Measurements from ENCODE around the gene DVL1. TPM values are rescaled to one million over a fixed set of nuclear protein-coding genes. Genes with fewer than 3 reads are reported as not detected.

DVL1 gene
- total and polyA plus RNA-seq, 2 of the 13 experiments (the other 11 are each of a cell fraction or from before 2014, with no cell fraction given) = 30.8 to 60.4 TPM

GRCh38 chr1:1304331-1305299 lies 44.6 kb downstream of the DVL1 start (continued):
- TF ChIP-seq LRRFIP1 (CRISPR knock-in tag; conservative IDR thresholded peaks at IDR 0.05) (no peak), PRPF4 (IDR thresholded peaks at IDR 0.05; ENCODE audit: low read depth, low read length, poor library complexity, severe bottlenecking) (no peak), ZBTB40 (IDR thresholded peaks at IDR 0.05) (no peak), ZBTB40 (CRISPR knock-in tag; IDR thresholded peaks at IDR 0.05) (no peak), PRDM15 (CRISPR knock-in tag; IDR thresholded peaks at IDR 0.05) (no peak), IKZF1 (IDR thresholded peaks at IDR 0.05) (no peak), THAP7 (CRISPR knock-in tag; IDR thresholded peaks at IDR 0.05) (0 out of 2 replicates have a peak, but pooled peaks have one; percentile 35), DR1 (CRISPR knock-in tag; IDR thresholded peaks at IDR 0.05) (no peak), HNRNPL (IDR thresholded peaks at IDR 0.05; ENCODE audit: low read depth, low read length) (0 out of 2 replicates have a peak, but pooled peaks have one; percentile 38), ZNF225 (CRISPR knock-in tag; IDR thresholded peaks at IDR 0.05) (no peak), ZNF12 (CRISPR knock-in tag; IDR thresholded peaks at IDR 0.05) (no peak), DPF2 (CRISPR knock-in tag; IDR thresholded peaks at IDR 0.05; ENCODE audit: borderline replicate concordance, low read depth) (no peak)

Data from HepG2 (cell line).